Choroid plexus epithelial cell (primary cell): ENCODE results near the gene EFR3B.

Experiments used
- DNase-seq: peaks from one replicate; pipeline ENCODE4 v3.0.0-alpha.2; 2010; ENCODE audit warnings: low read depth
- H3K4me3 ChIP-seq: 2 replicates; pipeline ENCODE4 v1.5.1; 2011; ENCODE audit warnings: low read depth, mild to moderate bottlenecking, control low read depth, low read length, moderate library complexity
- CTCF ChIP-seq: conservative IDR thresholded peaks from 2 replicates; pipeline ENCODE4 v1.5.1; 2011; ENCODE audit warnings: low read depth, mild to moderate bottlenecking, control low read depth, inconsistent platforms, low read length, moderate library complexity

The EFR3B gene

DNA sequence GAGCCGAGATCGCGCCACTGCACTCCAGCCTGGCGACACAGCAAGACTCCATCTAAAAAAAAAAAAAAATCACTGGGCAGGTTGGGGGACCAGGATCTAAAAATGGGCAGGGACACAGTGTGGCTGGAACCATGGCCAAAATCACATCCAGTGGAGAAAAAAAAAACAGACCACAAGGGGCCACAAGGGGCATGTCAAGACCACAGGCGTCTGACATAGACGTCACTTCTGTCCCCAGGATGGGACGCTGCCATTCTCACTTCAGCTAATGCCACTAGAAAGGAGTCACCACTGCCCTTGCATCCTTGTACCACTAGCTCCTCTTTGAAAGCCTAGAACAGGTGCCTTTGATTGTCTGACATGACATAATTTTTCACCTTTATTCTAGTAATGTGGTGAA, 129.0 kb downstream of the EFR3B start:
- H3K4me3 ChIP-seq, result no peak overlapping the region
- DNase-seq, result no peak
- TF ChIP-seq CTCF, result no peak

- no peak for TF ChIP-seq CTCF
- no peak for DNase-seq
- no peak overlapping the region for H3K4me3 ChIP-seq
Observed at GRCh38 chr2:25173719-25174118, 131.8 kb downstream of the EFR3B start.

DNA sequence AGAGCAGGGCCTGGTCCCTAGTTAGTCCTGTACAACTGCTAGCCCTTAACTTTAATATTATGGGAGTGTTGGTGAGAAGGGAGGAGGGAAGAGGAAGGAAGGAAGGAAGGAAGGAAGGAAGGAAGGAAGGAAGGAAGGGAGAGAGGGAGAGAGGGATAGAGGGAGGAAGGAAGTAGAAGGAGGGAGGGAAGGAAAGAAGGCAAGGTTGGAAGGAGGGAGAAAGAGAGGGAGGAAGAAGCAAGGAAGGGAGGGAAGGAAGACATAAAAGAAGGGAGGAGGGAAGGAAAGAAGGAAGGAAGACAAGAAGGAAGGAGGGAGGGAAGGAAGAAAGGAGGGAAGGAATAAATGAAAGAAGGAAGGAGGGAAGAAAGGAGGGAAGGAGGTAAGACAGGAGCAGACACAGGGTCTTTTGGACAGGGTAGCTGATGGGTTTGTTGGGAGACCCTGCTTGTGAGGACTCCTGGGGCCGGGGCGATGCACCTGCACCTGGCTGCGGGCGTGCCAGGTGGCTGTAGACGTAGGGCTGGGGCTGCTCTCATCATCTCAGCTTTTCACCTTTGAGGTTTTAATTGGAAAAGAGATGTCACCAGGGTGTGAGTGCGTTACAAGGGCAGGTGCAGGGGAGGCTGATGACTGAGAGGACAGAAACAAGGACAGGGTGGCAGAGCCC, 132.5 kb downstream of the EFR3B start:
- DNase-seq, result no peak
- H3K4me3 ChIP-seq, result no peak overlapping the region
- TF ChIP-seq CTCF, result no peak

GRCh38 chr2:25176138-25176537, 134.3 kb downstream of the EFR3B start:
- DNase-seq, result no peak
- no peak overlapping the region for H3K4me3 ChIP-seq
- no peak for TF ChIP-seq CTCF

- no peak overlapping the region for H3K4me3 ChIP-seq
- no peak for TF ChIP-seq CTCF
- DNase-seq, result no peak
Observed at GRCh38 chr2:25176541-25177181, 134.8 kb downstream of the EFR3B start.

- no peak overlapping the region for H3K4me3 ChIP-seq
- no peak for DNase-seq
- no peak for TF ChIP-seq CTCF
Observed at GRCh38 chr2:25177211-25177611, 135.3 kb downstream of the EFR3B start.

- DNase-seq, result no peak
- no peak for TF ChIP-seq CTCF
- no peak overlapping the region for H3K4me3 ChIP-seq
Observed at GRCh38 chr2:25178976-25179375, 137.1 kb downstream of the EFR3B start.
